Measurements from ENCODE around the gene BEND5.

GRCh38 chr1:48730164-48730910, 46.4 kb downstream of the BEND5 start:
- TF ChIP-seq SIN3A (IDR thresholded peaks at IDR 0.05; ENCODE audit: borderline replicate concordance, insufficient read depth, low read depth, low read length), result no peak
- TF ChIP-seq POLR2AphosphoS5 (IDR thresholded peaks at IDR 0.05; ENCODE audit: low read depth, low read length), result no peak
- TF ChIP-seq CTCF (IDR thresholded peaks at IDR 0.05), result no peak
- no peak for TF ChIP-seq REST (IDR thresholded peaks at IDR 0.05; ENCODE audit: insufficient read depth in 1 of 2, low read depth in 2 of 2, low read length in 1 of 2)
